ENCODE data around the gene UBC. TPM values are rescaled to one million over a fixed set of nuclear protein-coding genes. Genes with fewer than 3 reads are reported as not detected.

Gene UBC
- total RNA-seq, 4 donors from 2014 or later, result 930 to 1,581 (median 1,433) TPM

DNA sequence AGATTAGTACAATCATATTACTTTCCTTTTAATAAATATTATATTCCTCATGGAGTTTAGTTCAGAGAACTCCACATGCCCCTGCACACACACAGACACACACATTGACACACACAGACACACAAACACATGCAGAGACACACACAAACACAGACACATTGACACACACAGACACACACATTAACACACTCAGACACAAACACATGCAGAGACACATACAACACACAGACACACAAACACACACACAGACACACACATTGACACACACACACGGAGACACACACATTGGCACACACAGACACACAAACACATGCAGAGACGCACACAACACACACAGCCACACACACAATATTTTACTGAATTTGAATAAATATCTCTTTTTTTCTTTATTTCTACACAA, 38.3 kb downstream of the UBC start:
- TF ChIP-seq, protein P1, sequence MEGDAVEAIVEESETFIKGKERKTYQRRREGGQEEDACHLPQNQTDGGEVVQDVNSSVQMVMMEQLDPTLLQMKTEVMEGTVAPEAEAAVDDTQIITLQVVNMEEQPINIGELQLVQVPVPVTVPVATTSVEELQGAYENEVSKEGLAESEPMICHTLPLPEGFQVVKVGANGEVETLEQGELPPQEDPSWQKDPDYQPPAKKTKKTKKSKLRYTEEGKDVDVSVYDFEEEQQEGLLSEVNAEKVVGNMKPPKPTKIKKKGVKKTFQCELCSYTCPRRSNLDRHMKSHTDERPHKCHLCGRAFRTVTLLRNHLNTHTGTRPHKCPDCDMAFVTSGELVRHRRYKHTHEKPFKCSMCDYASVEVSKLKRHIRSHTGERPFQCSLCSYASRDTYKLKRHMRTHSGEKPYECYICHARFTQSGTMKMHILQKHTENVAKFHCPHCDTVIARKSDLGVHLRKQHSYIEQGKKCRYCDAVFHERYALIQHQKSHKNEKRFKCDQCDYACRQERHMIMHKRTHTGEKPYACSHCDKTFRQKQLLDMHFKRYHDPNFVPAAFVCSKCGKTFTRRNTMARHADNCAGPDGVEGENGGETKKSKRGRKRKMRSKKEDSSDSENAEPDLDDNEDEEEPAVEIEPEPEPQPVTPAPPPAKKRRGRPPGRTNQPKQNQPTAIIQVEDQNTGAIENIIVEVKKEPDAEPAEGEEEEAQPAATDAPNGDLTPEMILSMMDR (IDR thresholded peaks at IDR 0.05; ENCODE audit: low read depth), result no peak

DNA sequence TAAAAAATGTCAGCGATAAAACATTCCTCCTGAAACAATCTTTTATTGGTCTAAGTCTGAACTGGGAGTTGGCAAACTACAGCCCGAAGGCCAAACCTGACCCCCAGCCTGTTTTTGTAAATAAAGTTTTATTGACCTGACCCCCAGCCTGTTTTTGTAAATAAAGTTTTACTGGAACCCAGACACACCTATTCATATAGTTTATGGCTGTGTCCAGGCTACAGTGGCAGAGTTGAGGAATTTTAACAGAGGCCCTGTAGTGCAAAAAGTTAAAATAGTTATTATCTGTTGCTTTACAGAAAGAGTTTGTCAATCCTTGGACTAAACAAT, 38.7 kb downstream of the UBC start:
- TF ChIP-seq, protein P1 (IDR thresholded peaks at IDR 0.05; ENCODE audit: low read depth), result no peak

DNA sequence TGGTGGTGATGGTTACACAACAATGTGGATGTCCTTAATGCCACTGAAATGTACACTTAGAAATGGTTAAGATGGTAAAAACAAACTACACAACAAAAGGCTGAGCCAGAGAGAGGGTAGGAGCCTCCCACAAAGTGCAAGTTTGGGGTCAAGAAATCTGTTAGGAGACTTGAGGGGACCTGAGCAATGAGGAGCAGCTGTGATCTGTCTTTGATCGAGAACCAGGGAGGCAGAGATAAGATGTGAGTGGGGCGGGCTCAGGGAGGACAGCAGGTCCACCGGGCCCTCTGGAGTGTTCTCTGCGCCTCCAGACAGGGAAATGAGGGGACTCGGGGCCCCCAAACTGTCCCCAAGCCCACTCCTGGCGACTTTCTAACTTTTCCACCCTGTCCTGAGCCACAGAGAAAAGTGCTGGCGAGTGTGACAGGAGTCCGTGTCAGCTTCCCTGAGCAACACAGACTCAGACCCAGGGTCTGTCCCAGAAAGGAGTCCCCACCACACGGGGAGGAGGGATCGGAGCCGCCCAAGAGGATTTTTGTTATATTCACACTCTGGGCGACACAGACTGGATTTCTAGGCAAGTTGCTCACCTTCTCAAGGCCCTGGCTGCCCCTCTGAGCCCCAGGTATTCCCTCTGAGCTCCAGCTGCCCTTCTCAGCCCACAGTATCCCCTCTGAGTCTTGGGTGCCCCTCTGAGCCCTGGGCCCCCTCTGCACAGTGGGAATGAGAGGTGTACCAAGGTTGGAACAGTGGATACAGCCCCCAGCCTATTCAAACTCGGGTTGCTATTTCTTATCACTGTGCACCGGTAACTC, 39.3 kb downstream of the UBC start:
- TF ChIP-seq, protein P1 (IDR thresholded peaks at IDR 0.05; ENCODE audit: low read depth), result no peak

DNA sequence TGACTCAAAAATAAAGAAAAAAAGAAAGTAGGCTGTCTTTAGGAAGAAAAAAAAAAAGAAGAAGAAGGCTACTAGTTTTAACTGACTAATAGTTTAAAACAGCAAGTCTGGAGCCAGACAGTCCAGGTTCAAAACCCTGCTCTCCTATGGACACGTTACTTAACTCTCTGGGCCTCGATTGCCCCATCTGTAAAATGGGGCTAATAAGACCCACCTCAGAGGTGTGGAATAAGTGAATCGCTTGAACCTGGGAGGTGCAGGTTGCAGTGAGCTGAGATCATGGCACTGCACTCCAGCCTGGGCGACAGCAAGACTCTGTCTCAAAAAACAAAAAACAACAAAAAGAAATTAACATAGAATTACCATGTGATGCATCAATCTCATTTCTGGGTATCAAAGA, 40.3 kb downstream of the UBC start:
- TF ChIP-seq, protein P1 (IDR thresholded peaks at IDR 0.05; ENCODE audit: low read depth), result no peak

DNA sequence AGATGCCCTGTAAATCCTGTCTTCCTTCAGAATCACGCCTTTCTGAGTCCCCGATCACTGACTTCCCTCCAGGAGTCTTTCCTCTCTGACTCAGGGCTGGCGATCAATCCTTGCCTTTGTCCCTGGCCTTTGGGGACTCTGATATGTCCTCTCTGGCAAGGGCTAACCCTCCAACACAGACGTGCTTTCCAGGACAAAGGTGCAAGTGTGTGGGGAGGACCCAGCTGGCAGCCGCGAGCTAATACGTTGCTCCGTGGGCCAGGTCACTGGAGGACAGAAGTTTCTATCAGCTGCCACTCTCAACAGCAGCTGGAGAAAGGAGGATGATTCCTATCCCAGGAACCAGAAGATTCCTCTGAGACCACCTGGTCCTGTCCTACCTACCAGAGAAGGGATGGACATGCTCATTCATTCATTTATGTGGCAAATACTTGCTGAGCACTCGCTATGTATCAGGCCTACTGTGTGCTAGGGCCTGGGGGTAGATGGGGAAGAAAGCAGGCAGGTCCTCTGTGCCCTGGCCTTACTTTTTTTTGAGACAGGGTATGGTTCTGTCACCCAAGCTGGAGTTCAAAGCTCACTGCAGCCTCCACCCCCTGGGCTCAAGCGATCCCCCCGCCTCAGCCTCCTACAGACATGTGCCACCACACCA, 42.3 kb downstream of the UBC start:
- TF ChIP-seq, protein P1 (IDR thresholded peaks at IDR 0.05; ENCODE audit: low read depth), result no peak

DNA sequence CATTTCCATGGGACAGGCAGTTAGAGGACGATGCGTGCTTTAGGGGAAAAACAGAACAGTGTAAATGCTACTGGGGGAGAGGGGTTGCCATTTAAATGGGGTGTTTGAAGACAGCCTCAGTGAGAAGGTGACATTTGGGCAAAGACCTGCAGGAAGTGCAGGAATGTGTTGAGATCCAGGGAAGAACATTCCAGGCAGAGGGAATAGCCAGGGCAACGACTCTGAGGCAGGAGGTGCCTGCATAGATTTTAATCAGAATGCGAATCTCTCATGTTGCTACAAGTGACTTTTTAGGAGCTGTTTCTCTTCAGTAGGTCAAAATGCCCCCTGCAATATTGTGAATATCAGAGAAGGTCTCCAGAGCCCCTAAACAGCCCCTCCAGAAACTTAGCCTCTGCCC, 43.2 kb downstream of the UBC start:
- TF ChIP-seq, protein P1 (IDR thresholded peaks at IDR 0.05; ENCODE audit: low read depth), result no peak

DNA sequence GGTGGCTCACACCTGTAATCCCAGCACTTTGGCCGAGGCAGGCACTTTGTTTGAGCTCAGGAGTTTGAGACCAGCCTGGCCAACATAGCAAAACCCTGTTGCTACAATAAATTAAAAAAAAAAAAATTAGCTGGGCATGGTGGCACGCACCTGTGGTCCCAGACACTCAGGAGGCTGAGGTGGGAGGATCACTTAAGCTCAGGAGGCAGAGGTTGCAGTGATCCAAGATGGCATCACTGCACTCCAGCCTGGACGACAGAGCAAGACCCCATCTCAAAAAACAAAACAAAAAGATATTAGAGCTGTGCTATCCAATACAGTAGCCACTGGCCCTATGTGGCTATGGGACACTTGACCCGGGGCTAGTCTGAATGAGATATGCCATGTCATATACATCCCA, 43.9 kb downstream of the UBC start:
- TF ChIP-seq, protein P1 (IDR thresholded peaks at IDR 0.05; ENCODE audit: low read depth), result no peak
